Large intestine (tissue), 12 donors: ENCODE measurements around the gene ACOX1. TPM values are rescaled to one million over a fixed set of nuclear protein-coding genes. Genes with fewer than 3 reads are reported as not detected.

Experiments used
- DNase-seq, 2 donors: peaks; one replicate each; pipeline versions ENCODE4 v3.0.0 to v3.0.0-alpha.2; 2013
- H3K27ac ChIP-seq: one replicate; pipeline ENCODE4 v1.5.1; 2013; ENCODE audit warnings: low read length
- H3K27me3 ChIP-seq: 2 replicates; pipeline ENCODE4 v1.6.1; 2013; ENCODE audit warnings: low read length; ENCODE audit not compliant: control insufficient read depth, insufficient read depth
- H3K36me3 ChIP-seq: 2 replicates; pipeline ENCODE4 v1.6.1; 2013; ENCODE audit warnings: low read length; ENCODE audit not compliant: control insufficient read depth, insufficient read depth
- H3K4me1 ChIP-seq: one replicate; pipeline ENCODE4 v1.6.1; 2013; ENCODE audit warnings: low read length; ENCODE audit not compliant: control insufficient read depth, insufficient read depth
- H3K4me3 ChIP-seq: one replicate; pipeline ENCODE4 v1.5.1; 2013; ENCODE audit warnings: low read length
- H3K9me3 ChIP-seq: one replicate; pipeline ENCODE4 v1.6.1; 2013; ENCODE audit warnings: mild to moderate bottlenecking, low read depth, low read length, moderate library complexity; ENCODE audit not compliant: control insufficient read depth
- WGBS: methylation state at CpG from one replicate; pipeline ENCODE4 v1.1.5; 2013; ENCODE audit warnings: low lambda C conversion rate; ENCODE audit not compliant: insufficient coverage; 5-methylcytosine and 5-hydroxymethylcytosine counted together
- long read RNA-seq, 11 donors: transcript quantifications; one replicate each; lab custom pipeline, GENCODE V29; 2026
- polyA plus RNA-seq: library from polyadenylated mRNA; unstranded; fragments of 120-200 nt; gene quantifications from one replicate; pipeline ENCODE4 v1.2.1, GENCODE V29; 2013

ACOX1 gene
- polyA plus RNA-seq: 64.6 TPM
- long read RNA-seq, donor 1, full-length matches to known transcripts: 5 of 19 reads
- long read RNA-seq, donor 1, partial matches to known transcripts: 14 of 19 reads
- long read RNA-seq, donor 1, other reads (novel, unspliced or antisense): 0 of 19 reads
- long read RNA-seq, donor 2, full-length matches to known transcripts: 15 of 28 reads
- long read RNA-seq, donor 2, partial matches to known transcripts: 13 of 28 reads
- long read RNA-seq, donor 2, other reads (novel, unspliced or antisense): 0 of 28 reads
- long read RNA-seq, donor 3: 0 reads
- long read RNA-seq, donor 4: 0 reads
- long read RNA-seq, donor 5, full-length matches to known transcripts: 3 of 9 reads
- long read RNA-seq, donor 5, partial matches to known transcripts: 6 of 9 reads
- long read RNA-seq, donor 5, other reads (novel, unspliced or antisense): 0 of 9 reads
- long read RNA-seq, donor 6, full-length matches to known transcripts: 9 of 89 reads
- long read RNA-seq, donor 6, partial matches to known transcripts: 55 of 89 reads
- long read RNA-seq, donor 6, other reads (novel, unspliced or antisense): 25 of 89 reads
- long read RNA-seq, donor 7, full-length matches to known transcripts: 2 of 2 reads
- long read RNA-seq, donor 7, partial matches to known transcripts: 0 of 2 reads
- long read RNA-seq, donor 7, other reads (novel, unspliced or antisense): 0 of 2 reads
- long read RNA-seq, donor 8, full-length matches to known transcripts: 9 of 21 reads
- long read RNA-seq, donor 8, partial matches to known transcripts: 12 of 21 reads
- long read RNA-seq, donor 8, other reads (novel, unspliced or antisense): 0 of 21 reads
- long read RNA-seq, donor 9, full-length matches to known transcripts: 9 of 9 reads
- long read RNA-seq, donor 9, partial matches to known transcripts: 0 of 9 reads
- long read RNA-seq, donor 9, other reads (novel, unspliced or antisense): 0 of 9 reads
- long read RNA-seq, donor 10, full-length matches to known transcripts: 19 of 25 reads
- long read RNA-seq, donor 10, partial matches to known transcripts: 6 of 25 reads
- long read RNA-seq, donor 10, other reads (novel, unspliced or antisense): 0 of 25 reads
- long read RNA-seq, donor 11, full-length matches to known transcripts: 9 of 15 reads
- long read RNA-seq, donor 11, partial matches to known transcripts: 6 of 15 reads
- long read RNA-seq, donor 11, other reads (novel, unspliced or antisense): 0 of 15 reads

- Histone ChIP-seq H3K27me3 (no peaks in the 10 kb centered on the region), H3K36me3 (no peaks in the 10 kb centered on the region), H3K9me3 (no peaks in the 10 kb centered on the region), H3K27ac (peak within 1 kb of the TSS; percentile 99), H3K4me1 (peaks cover 48% of the 10 kb centered on the region), H3K4me3 (peak within 1 kb of the TSS; percentile 77)
- peak; percentile 98 to 99 for DNase-seq
- WGBS: no CpG with 5 or more reads among the region's 72 CpGs
Measured at GRCh38 chr17:75978938-75979704, at the start of gene ACOX1, which contains the start of gene TEN1. TSS of gene ACOX1 (minus strand) at chr17:75979166. CDS start at chr17:75979073, 93 bp downstream. TSS of gene TEN1 (plus strand) at chr17:75979240. CDS start at chr17:75986193, 6,953 bp downstream.

DNA sequence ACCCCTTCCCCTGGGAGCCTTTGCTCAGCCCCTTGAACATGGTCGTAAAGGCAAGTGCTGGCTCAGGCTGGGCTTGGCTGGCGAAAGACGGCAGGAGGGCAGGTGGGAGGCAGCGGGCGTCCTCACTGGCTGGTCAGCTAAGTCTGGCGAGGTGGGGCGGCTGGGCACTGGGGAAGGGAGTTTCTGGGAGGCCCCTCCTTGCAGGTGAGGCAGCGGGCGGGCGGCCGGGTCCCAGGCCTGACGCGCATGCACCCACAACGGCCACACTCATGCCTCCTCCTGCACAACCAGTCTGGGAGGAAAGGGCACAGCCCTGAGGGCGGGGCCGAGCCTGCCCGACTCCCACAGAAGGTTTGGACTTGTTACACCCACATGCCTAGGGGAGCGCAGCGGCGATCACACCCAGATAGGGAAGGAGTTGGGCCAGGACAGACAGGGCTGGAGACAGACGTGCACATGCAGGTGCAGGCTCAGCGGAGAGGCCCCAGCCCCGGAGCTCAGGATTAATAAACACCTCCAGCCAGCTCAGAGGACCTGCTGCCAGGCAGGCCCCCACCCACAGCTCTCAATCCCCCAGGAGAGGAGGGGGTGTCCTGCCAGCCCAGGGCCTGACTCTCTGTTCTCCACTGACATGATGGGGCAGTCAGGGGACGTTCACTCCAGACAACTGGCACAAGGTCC lies 48.3 kb upstream of the ACOX1 start, which contains the start of gene EVPL:
Gene EVPL, minus strand, starts transcription at position 148 of the 681 bp plus-strand sequence. Its CDS starts 108 bp downstream, at position 40.
- H3K27me3 ChIP-seq: no peaks in the 10 kb centered on the region
- WGBS: no CpG with 5 or more reads among the region's 24 CpGs
- peak within 1 kb of the TSS; percentile 61 for H3K4me3 ChIP-seq
- no peaks in the 10 kb centered on the region for H3K9me3 ChIP-seq
- peaks cover 10% of the 10 kb centered on the region for H3K36me3 ChIP-seq
- DNase-seq: peak; percentile 87 to 95
- peak within 1 kb of the TSS; percentile 92 for H3K27ac ChIP-seq
- peaks cover 47% of the 10 kb centered on the region for H3K4me1 ChIP-seq

DNA sequence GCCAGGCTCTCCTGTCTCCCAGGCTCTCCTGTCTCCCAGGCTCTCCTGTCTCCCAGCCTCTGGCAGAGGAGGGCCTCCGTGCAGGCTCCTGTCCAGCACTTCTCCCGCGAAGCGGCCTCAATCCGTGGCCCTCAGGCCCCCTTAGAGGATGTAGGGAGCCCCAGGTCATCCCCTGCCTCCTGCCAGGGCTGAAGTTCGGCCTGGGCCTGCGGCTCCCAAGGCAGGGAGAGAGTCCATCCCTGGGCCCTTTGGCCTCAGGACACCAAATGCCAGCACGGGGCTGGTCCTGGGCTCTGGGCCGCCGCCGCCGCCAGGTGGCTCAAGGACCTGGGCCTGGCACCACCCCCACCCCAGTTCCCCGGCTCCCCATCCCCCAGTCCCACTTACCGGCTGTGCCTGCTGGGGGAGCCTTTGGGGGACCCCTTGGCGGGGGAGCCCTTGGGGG lies 47.8 kb upstream of the ACOX1 start:
- WGBS: no CpG with 5 or more reads among the region's 15 CpGs
- H3K27ac ChIP-seq: peak overlapping the region; percentile 92
- peaks cover 42% of the 10 kb centered on the region for H3K4me1 ChIP-seq
- peak in 1 of 2 donors; percentile 62 for DNase-seq
- H3K27me3 ChIP-seq: no peaks in the 10 kb centered on the region
- H3K36me3 ChIP-seq: peaks cover 11% of the 10 kb centered on the region
- no peaks in the 10 kb centered on the region for H3K9me3 ChIP-seq
- H3K4me3 ChIP-seq: peak overlapping the region; percentile 61

DNA sequence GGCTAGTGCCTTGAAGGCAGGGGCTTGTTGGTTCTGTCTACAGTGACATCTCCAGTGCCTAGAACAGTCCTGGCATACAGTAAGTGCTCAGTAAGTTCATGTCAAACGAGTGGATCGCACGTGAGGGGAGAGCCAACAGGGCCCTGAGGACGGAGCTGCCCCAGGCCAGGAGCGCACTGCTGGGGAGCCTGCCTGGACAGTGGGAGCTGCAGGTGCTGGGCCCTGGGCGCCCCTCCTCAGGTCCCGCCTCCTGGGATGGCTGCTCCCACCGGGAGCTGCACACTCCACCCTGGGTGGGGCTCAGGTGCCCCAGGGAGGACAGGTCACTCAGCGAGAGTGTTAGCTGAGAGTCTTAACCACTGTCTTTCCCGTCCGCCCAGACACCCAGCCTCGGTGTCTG lies 46.3 kb upstream of the ACOX1 start:
- Histone ChIP-seq H3K36me3 (peaks cover 12% of the 10 kb centered on the region), H3K27me3 (no peaks in the 10 kb centered on the region), H3K4me1 (peaks cover 36% of the 10 kb centered on the region), H3K9me3 (no peaks in the 10 kb centered on the region), H3K27ac (no peak overlapping the region), H3K4me3 (peak overlapping the region; percentile 24)
- WGBS: no CpG with 5 or more reads among the region's 12 CpGs
- DNase-seq: no peak

- WGBS: no CpG with 5 or more reads among the region's 9 CpGs
- H3K9me3 ChIP-seq: no peaks in the 10 kb centered on the region
- no peak for DNase-seq
- peaks cover 17% of the 10 kb centered on the region for H3K36me3 ChIP-seq
- H3K27me3 ChIP-seq: no peaks in the 10 kb centered on the region
- no peak overlapping the region for H3K4me3 ChIP-seq
- no peak overlapping the region for H3K27ac ChIP-seq
- peaks cover 30% of the 10 kb centered on the region for H3K4me1 ChIP-seq
Measured at GRCh38 chr17:76024353-76024752, 45.4 kb upstream of the ACOX1 start.

- Histone ChIP-seq H3K9me3 (no peaks in the 10 kb centered on the region), H3K4me1 (peaks cover 28% of the 10 kb centered on the region), H3K27ac (no peak overlapping the region), H3K36me3 (peaks cover 22% of the 10 kb centered on the region), H3K4me3 (no peak overlapping the region), H3K27me3 (no peaks in the 10 kb centered on the region)
- DNase-seq: no peak
- no CpG with 5 or more reads among the region's 9 CpGs for WGBS
Measured at GRCh38 chr17:76023900-76024237, 44.9 kb upstream of the ACOX1 start.

DNA sequence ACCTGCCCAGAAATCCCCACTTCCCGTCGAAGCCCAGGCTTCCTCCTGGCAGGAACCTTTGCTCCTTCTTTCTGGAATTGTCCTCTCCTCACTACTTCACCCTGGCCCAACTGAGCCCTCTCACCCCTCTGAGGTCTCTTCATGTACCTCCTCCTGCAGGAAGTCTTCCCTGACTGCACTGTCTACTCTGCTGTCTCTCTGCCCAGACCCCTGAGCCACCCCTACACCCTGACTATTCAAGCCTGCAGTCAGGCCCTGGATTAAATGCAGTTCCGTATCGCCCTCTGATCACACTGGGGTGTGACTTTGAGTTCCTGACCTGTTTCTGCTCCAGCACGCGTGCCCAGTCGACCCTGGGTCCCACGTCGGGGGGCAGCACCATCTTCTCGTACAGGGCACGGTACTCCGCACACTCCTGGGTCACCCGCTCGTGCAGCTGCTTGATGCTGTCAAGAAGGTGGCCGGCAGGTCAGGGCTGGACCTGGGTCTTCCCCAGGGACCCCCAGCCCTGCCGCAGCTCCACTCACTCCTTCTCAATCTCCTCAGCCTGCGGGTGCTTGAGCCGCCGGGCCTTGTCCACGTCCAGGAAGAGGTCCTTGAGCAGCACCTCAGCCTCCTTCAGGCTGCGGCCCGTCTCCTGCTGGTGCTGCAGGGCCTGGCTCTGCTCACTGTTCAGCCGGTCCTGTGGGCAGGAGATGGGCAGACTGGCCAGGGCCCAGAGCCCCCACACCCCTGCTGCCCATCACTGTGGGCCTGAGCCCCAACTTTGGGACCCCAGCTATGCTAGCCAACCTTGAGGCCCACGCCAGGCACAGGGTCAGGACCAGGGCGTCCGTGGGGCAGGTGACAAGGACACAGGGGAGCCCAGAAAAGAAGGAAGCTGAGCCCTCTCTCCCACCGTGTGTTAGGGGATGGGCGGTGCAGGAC lies 44.3 kb upstream of the ACOX1 start:
- H3K4me3 ChIP-seq: no peak overlapping the region
- no peak overlapping the region for H3K27ac ChIP-seq
- H3K27me3 ChIP-seq: no peaks in the 10 kb centered on the region
- H3K4me1 ChIP-seq: peaks cover 22% of the 10 kb centered on the region
- peaks cover 27% of the 10 kb centered on the region for H3K36me3 ChIP-seq
- no peak for DNase-seq
- 90% methylated on average over 2 of the region's 28 CpGs for WGBS
- H3K9me3 ChIP-seq: no peaks in the 10 kb centered on the region

GRCh38 chr17:76022285-76022684 lies 43.3 kb upstream of the ACOX1 start:
- WGBS: no CpG with 5 or more reads among the region's 24 CpGs
- Histone ChIP-seq H3K27me3 (no peaks in the 10 kb centered on the region), H3K4me3 (no peak overlapping the region), H3K27ac (no peak overlapping the region), H3K36me3 (peaks cover 36% of the 10 kb centered on the region), H3K4me1 (peaks cover 15% of the 10 kb centered on the region), H3K9me3 (no peaks in the 10 kb centered on the region)
- DNase-seq: no peak
